Transverse colon (tissue), 4 donors: ENCODE measurements around the gene OXCT2. TPM values are rescaled to one million over a fixed set of nuclear protein-coding genes. Genes with fewer than 3 reads are reported as not detected.
"Not testable (repeated sequence)": the region's sequence is repeated elsewhere in the genome, so short reads cannot be mapped to it uniquely, and the experiment has no call there.

Source experiments
- DNase-seq: peaks from one replicate; pipeline ENCODE4 v3.0.0-alpha.2; 2019
- H3K27ac ChIP-seq, 4 donors: fragments of 200-600 bp; sonication (generic); 2 replicates each; pipeline ENCODE4 v1.5.1; 2016 to 2018; ENCODE audit warnings: inconsistent platforms in 4 of 4
- H3K27me3 ChIP-seq: fragments of 200-600 bp; sonication (generic); 2 replicates; pipeline ENCODE4 v1.5.1; 2017; ENCODE audit warnings: inconsistent platforms
- H3K36me3 ChIP-seq, 4 donors: fragments of 200-600 bp; sonication (generic); 2 replicates each; pipeline ENCODE4 v1.5.1; 2017 to 2019; ENCODE audit warnings: inconsistent platforms in 4 of 4
- H3K4me1 ChIP-seq, 4 donors: fragments of 200-600 bp; sonication (generic); 2 replicates each; pipeline ENCODE4 v1.5.1; 2017 to 2020; ENCODE audit warnings: inconsistent platforms in 4 of 4
- H3K4me3 ChIP-seq, 4 donors: fragments of 200-600 bp; sonication (generic); 1 replicate in 1 of 4; 2 replicates in 3 of 4; pipeline versions ENCODE4 v1.5.1 to v1.6.1; 2017 to 2019; ENCODE audit warnings: inconsistent platforms in 4 of 4
- H3K9me3 ChIP-seq, 2 donors: fragments of 200-600 bp; sonication (generic); 2 replicates each; pipeline ENCODE4 v1.5.1; 2017 to 2019; ENCODE audit warnings: inconsistent platforms in 2 of 2
- EP300 ChIP-seq: sonication (generic); formaldehyde crosslinking; IDR thresholded peaks from one replicate; pipeline ENCODE4 v1.6.1; 2017; ENCODE audit warnings: antibody characterized with exemption, low read depth
- POLR2A ChIP-seq: fragments of 450-650 bp; IDR thresholded peaks from one replicate; pipeline ENCODE4 v1.6.1; 2016; ENCODE audit warnings: antibody characterized with exemption, mild to moderate bottlenecking, moderate library complexity
- POLR2AphosphoS5 ChIP-seq, 3 donors: sonication (generic); formaldehyde crosslinking; IDR thresholded peaks; one replicate each; pipeline ENCODE4 v1.6.1; 2016; ENCODE audit warnings: antibody characterized with exemption in 3 of 3
- WGBS, 2 donors: methylation state at CpG; one replicate each; pipeline ENCODE4 v1.1.5; 2018; ENCODE audit warnings: low coverage in 1 of 2; 5-methylcytosine and 5-hydroxymethylcytosine counted together
- in situ Hi-C, 4 donors: fragments of 200-750 bp; cut with MboI; loops; one replicate each; pipeline versions ENCODE4 v1.15.0 to v1.15.1; 2017; ENCODE audit warnings: low sequenced_read_pairs in 3 of 4, low pct_ligation_motif_present in 1 of 4, low pct_unique_long_range_greater_than_20kb in 1 of 4
- intact Hi-C: fragments of 100-400 bp; cut with DNase I; formaldehyde crosslinking; loops from one replicate; pipeline ENCODE4 v1.15.1; 2023; ENCODE audit warnings: low total_unique reads
- total RNA-seq, 4 donors: library from RNA; depleted of rRNA; stranded (reverse); fragments of >200 nt; gene quantifications; one replicate each; pipeline ENCODE4 v1.1.0, GENCODE V29; 2016
- TF ChIP-seq, protein P1 (sequence below), 5 experiments: fragments of 200-600 bp in 3 of 5; fragments of 450-650 bp in 2 of 5; sonication (generic) in 3 of 5; IDR thresholded peaks; 1 replicate in 2 of 5; 2 replicates in 3 of 5; pipeline ENCODE4 v1.5.1; 2016 to 2017; ENCODE audit warnings: antibody characterized with exemption in 5 of 5, inconsistent platforms in 3 of 5, mild to moderate bottlenecking in 2 of 5, moderate library complexity in 1 of 5

Gene OXCT2
- total RNA-seq, 4 donors from 2014 or later: 0.40 to 10.8 (median 6.2) TPM

DNA sequence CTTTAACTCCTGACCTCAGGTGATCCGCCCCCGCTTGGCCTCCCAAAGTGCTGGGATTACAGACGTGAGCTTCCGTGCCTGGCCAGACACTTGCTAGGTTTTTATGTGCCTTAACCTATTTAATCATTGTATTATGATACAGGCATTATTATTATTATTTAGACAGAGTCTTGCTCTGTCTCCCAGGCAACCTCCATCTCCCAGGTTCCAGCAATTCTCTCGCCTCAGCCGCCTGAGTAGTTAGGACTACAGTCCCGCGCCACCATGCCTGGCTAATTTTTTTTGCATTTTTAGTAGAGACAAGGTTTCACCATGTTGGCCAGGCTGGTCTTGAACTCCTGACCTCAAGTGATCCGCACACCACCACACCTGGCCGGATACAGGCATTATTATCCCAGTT is 11.5 kb upstream of the OXCT2 start:
- H3K9me3 ChIP-seq, DNase-seq, H3K27ac ChIP-seq, H3K27me3 ChIP-seq, H3K36me3 ChIP-seq, H3K4me1 ChIP-seq, intact Hi-C loops, H3K4me3 ChIP-seq: not testable (repeated sequence)
- WGBS, 2 donors: 91 to 95% methylated on average over 4 to 10 of the region's 10 CpGs
- in situ Hi-C loops: loop anchor here in 1 of 4 donors (10.0 kb wide), 1 partner anchor 288 kb away; the partner anchor contains the start of gene BMP8A

DNA sequence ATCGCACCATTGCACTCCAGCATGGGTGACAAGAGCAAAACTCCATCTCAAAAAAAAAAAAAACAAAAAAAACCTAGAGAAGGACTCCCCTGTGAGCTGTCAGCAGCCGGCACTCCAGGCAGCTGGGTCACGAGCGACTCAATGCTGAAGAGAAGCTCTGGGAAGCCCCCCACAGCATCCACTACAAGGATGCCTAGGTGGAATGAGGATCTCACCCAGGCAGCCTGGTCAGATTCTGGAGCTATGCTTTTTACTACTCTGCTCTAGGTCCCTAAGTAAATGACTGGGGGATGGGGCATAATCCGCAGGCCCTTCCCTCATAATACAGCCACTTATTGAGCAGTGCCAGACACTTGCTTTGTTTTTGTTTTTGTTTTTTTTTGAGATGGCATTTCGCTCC is 11.0 kb upstream of the OXCT2 start:
- WGBS, 2 donors: 86 to 93% methylated on average over 5 to 6 of the region's 6 CpGs
- intact Hi-C loops (no loop called here), in situ Hi-C loops (loop anchor here in 1 of 4 donors (10.0 kb wide), 1 partner anchor 287 kb away; the partner anchor contains the start of gene BMP8A)
- no peaks in the 10 kb centered on the region for H3K36me3 ChIP-seq
- H3K27ac ChIP-seq: no peak overlapping the region
- DNase-seq: no peak
- TF ChIP-seq, protein P1, sequence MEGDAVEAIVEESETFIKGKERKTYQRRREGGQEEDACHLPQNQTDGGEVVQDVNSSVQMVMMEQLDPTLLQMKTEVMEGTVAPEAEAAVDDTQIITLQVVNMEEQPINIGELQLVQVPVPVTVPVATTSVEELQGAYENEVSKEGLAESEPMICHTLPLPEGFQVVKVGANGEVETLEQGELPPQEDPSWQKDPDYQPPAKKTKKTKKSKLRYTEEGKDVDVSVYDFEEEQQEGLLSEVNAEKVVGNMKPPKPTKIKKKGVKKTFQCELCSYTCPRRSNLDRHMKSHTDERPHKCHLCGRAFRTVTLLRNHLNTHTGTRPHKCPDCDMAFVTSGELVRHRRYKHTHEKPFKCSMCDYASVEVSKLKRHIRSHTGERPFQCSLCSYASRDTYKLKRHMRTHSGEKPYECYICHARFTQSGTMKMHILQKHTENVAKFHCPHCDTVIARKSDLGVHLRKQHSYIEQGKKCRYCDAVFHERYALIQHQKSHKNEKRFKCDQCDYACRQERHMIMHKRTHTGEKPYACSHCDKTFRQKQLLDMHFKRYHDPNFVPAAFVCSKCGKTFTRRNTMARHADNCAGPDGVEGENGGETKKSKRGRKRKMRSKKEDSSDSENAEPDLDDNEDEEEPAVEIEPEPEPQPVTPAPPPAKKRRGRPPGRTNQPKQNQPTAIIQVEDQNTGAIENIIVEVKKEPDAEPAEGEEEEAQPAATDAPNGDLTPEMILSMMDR (IDR thresholded peaks at IDR 0.05): no peak
- no peak for TF ChIP-seq POLR2AphosphoS5 (IDR thresholded peaks at IDR 0.05)
- TF ChIP-seq POLR2A: no peak
- no peak for TF ChIP-seq EP300
- H3K27me3 ChIP-seq: peaks cover 4% of the 10 kb centered on the region
- H3K9me3 ChIP-seq: no peaks in the 10 kb centered on the region
- H3K4me3 ChIP-seq: no peak overlapping the region
- no peaks in the 10 kb centered on the region for H3K4me1 ChIP-seq

DNA sequence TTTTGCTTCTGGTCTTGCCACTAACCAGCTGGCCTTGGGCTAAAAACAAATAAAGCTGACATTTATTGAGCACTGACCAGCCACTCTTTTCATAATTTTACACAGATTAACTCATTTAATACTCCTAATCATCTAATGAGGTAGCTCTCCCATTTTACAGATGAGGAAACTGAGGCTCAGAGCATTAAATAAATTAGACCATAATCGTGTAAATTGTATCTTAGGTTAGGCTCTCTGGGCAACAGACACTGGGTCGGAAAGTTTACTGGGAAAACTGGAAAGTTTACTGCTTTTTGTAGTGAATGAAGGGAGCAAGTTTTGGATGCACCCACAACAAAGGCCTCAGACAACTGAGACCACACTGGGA is 10.2 kb upstream of the OXCT2 start:
- H3K4me3 ChIP-seq: no peak overlapping the region
- DNase-seq: no peak
- no peaks in the 10 kb centered on the region for H3K9me3 ChIP-seq
- H3K27ac ChIP-seq: no peak overlapping the region
- TF ChIP-seq EP300: no peak
- H3K36me3 ChIP-seq: no peaks in the 10 kb centered on the region
- intact Hi-C loops: no loop called here
- no peaks in the 10 kb centered on the region for H3K4me1 ChIP-seq
- H3K27me3 ChIP-seq: no peaks in the 10 kb centered on the region
- in situ Hi-C loops: loop anchor here in 1 of 4 donors (10.0 kb wide), 1 partner anchor 287 kb away; the partner anchor contains the start of gene BMP8A
- WGBS, 2 donors: 83 to 93% methylated on average over 1 to 2 of the region's 2 CpGs

DNA sequence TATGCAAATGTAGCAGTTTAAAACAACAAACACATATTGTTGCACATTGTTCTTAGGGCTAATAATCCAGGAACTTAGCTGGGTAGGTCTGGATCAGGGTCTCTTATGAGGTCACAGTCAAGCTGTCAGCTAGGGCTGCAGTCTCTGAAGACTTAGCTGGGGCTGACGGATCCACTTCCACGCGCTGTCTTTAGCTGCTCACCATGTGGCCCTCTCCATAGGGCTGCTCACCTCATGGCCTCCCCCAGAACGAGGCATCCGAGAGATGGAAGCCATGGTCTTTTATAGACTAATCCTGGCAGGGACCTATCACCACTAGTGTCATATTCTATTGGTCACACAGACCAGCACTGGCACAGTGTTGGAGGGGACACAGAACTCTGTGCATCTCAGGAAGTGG is 8.7 kb upstream of the OXCT2 start:
- H3K4me1 ChIP-seq: no peaks in the 10 kb centered on the region
- no peak for DNase-seq
- TF ChIP-seq POLR2A (no peak), POLR2AphosphoS5 (IDR thresholded peaks at IDR 0.05) (no peak), EP300 (no peak)
- TF ChIP-seq, protein P1 (IDR thresholded peaks at IDR 0.05): no peak
- WGBS, 2 donors: 96% methylated on average over 5 of the region's 5 CpGs
- intact Hi-C loops (no loop called here), in situ Hi-C loops (loop anchor here in 1 of 4 donors (10.0 kb wide), 1 partner anchor 285 kb away; the partner anchor contains the start of gene BMP8A)
- no peaks in the 10 kb centered on the region for H3K9me3 ChIP-seq
- no peak overlapping the region for H3K4me3 ChIP-seq
- no peaks in the 10 kb centered on the region for H3K36me3 ChIP-seq
- no peaks in the 10 kb centered on the region for H3K27me3 ChIP-seq
- H3K27ac ChIP-seq: no peak overlapping the region

DNA sequence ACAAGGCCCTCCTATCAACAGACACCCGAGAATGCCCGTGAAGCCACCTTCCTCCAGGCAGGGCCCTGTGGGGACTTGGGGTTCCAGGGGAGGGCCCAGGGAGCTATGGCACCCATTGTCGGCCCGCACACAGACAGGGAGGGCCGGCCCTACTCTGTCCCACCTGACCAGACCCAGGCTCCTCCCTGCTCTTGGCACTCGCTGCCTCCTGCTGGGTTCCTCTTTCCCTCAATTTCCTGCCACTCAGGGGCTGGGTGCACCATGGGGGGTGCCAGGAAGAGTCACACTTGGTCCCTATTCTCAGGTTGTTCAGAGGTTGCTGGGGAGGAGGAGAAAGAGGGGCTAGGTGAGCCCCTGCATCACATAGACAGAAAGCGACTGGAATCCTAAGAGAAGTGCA is 8.0 kb upstream of the OXCT2 start:
- DNase-seq: no peak
- Histone ChIP-seq H3K36me3 (no peaks in the 10 kb centered on the region), H3K27me3 (no peaks in the 10 kb centered on the region), H3K4me3 (no peak overlapping the region), H3K4me1 (no peaks in the 10 kb centered on the region), H3K9me3 (no peaks in the 10 kb centered on the region), H3K27ac (no peak overlapping the region)
- TF ChIP-seq POLR2A (no peak), EP300 (no peak), POLR2AphosphoS5 (IDR thresholded peaks at IDR 0.05) (no peak)
- TF ChIP-seq, protein P1 (IDR thresholded peaks at IDR 0.05): no peak
- 97% methylated on average over 6 of the region's 7 CpGs; no CpG with 5 or more reads in 1 of the 2 donors for WGBS, 2 donors
- in situ Hi-C loops: no loop called here
- intact Hi-C loops: no loop called here

DNA sequence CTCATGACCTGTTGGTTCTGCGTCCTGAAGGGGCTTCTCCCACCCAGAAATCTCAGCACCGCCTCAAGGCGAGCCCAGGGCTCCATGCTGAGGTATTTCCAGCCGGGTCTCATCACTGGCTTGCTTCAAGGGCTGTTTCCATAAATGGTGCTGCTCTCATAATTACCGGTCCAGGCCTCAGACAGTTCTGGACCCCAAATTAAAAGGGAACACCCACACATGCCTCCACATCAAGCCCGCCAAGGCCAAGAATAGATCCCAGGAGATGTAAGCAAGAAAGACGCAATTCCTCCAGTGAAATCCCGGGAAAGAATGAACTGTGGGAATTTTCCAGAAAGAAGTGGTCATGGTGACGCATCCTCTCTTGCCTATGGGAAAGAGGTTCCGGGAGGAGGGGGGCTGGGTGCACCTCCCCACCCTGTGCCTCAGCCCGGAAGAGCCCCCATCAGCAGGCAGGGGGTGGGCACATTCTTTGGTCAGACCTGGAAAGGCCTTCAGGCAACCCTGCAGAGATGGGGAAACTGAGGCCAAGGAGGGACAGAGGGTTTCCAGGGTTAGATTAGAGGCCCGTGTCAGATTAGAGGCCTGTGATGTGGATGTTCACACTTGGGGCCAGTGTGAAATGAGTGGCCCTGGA is 7.4 kb upstream of the OXCT2 start:
- H3K4me1 ChIP-seq, H3K27me3 ChIP-seq, DNase-seq, H3K27ac ChIP-seq, intact Hi-C loops, H3K4me3 ChIP-seq, in situ Hi-C loops, H3K36me3 ChIP-seq, H3K9me3 ChIP-seq: not testable (repeated sequence)
- 86% methylated on average over 8 of the region's 12 CpGs; no CpG with 5 or more reads in 1 of the 2 donors for WGBS, 2 donors

DNA sequence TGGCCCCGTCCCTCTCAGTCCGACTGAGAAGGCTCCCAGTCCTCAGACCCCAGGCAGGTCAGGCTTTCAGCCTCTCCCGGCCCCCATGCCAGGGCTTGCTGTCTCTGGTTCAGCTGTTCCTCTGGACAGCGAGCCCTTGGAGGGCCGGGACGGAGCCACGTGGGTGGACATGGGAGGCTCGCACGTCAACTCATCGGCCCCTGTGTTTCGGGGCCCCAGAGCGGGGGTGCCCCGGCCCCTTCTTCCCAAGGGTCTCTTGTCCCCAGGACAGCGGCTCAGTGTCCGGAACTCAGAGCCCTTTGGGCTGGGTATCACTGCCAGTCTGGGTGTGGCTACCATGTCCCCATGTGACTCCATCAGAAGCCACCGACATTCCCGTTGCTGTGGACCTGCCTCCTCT is 6.7 kb upstream of the OXCT2 start:
- DNase-seq, intact Hi-C loops, H3K27me3 ChIP-seq, H3K4me3 ChIP-seq, H3K27ac ChIP-seq, in situ Hi-C loops, H3K9me3 ChIP-seq, H3K36me3 ChIP-seq, H3K4me1 ChIP-seq: not testable (repeated sequence)
- 100% methylated on average over 1 of the region's 17 CpGs; no CpG with 5 or more reads in 1 of the 2 donors for WGBS, 2 donors
